Measurements from ENCODE around the gene TCF7L2. TPM values are rescaled to one million over a fixed set of nuclear protein-coding genes. Genes with fewer than 3 reads are reported as not detected.

TCF7L2 gene
- total RNA-seq, 1 experiment from 2014 or later, result 45.2 TPM

GRCh38 chr10:112959207-112959838 is 9.3 kb downstream of the TCF7L2 start:
- H3K27ac ChIP-seq (ENCODE audit: low read length), result peak overlapping the region; percentile 94
- BruUV-seq (replicated peaks), result no TSS peak
- no peak for DNase-seq (ENCODE audit: low read depth, low spot score)
- intact Hi-C loops (cut with micrococcal nuclease; ENCODE audit: unreplicated experiment), result loop anchor here (5.0 to 10.0 kb wide), 3 partner anchors 113 to 485 kb away; no protein-coding TSS in a partner anchor
- peak; percentile 51; the same call in 1 of the 2 replicates for TF ChIP-seq TCF7L2 (IDR thresholded peaks at IDR 0.05; ENCODE audit: low read depth, low read length)
- no peak for TF ChIP-seq REST (IDR thresholded peaks at IDR 0.05; ENCODE audit: insufficient read depth in 1 of 2, low read depth in 2 of 2, low read length in 1 of 2)
- 0 out of 2 replicates have a peak, but pooled peaks have one; percentile 46 for TF ChIP-seq SIN3A (IDR thresholded peaks at IDR 0.05; ENCODE audit: borderline replicate concordance, insufficient read depth, low read depth, low read length)
- no peaks in the 10 kb centered on the region for H3K27me3 ChIP-seq (ENCODE audit: control insufficient read depth, insufficient read depth, low read length)
- H3K4me3 ChIP-seq (ENCODE audit: low read depth in 2 of 2, low read length in 2 of 2), result peak overlapping the region; percentile 10 to 90; a peak in 2 of 4 replicates
- peaks cover 3% of the 10 kb centered on the region; the same call in 1 of the 2 replicates for H3K36me3 ChIP-seq (ENCODE audit: control insufficient read depth, insufficient read depth, low read length)
- H3K9me3 ChIP-seq (ENCODE audit: control insufficient read depth, insufficient read depth, low read depth, low read length), result no peaks in the 10 kb centered on the region
- ATAC-seq, result peak; percentile 6; the same call in 1 of the 2 replicates
- H3K4me1 ChIP-seq (ENCODE audit: control insufficient read depth, insufficient read depth, low read length), result peaks cover 96% of the 10 kb centered on the region
- in situ Hi-C loops (cut with HindIII; ENCODE audit: low pct_unique_long_range_greater_than_20kb, low sequenced_read_pairs), result no loop called here
- CTCF ChIA-PET, result interaction anchor here (0.6 kb wide), 2 partner anchors 23 to 103 kb away, joined by 3 to 4 read pairs; no protein-coding TSS in a partner anchor
- POLR2A ChIA-PET, result interaction anchor here (0.6 to 1.3 kb wide), 7 partner anchors 8 to 1444 kb away, joined by 3 to 6 read pairs (median 4); no protein-coding TSS in a partner anchor

GRCh38 chr10:112960151-112960681 is 10.2 kb downstream of the TCF7L2 start:
- H3K27me3 ChIP-seq (ENCODE audit: control insufficient read depth, insufficient read depth, low read length), result no peaks in the 10 kb centered on the region
- DNase-seq (ENCODE audit: low read depth, low spot score) (no peak), ATAC-seq (no peak)
- H3K9me3 ChIP-seq (ENCODE audit: control insufficient read depth, insufficient read depth, low read depth, low read length), result no peaks in the 10 kb centered on the region
- no TSS peak for BruUV-seq (replicated peaks)
- in situ Hi-C loops (cut with HindIII; ENCODE audit: low pct_unique_long_range_greater_than_20kb, low sequenced_read_pairs), result no loop called here
- ChIA-PET POLR2A (interaction anchor here (0.7 kb wide), 2 partner anchors 115 to 429 kb away, joined by 3 to 4 read pairs; no protein-coding TSS in a partner anchor), CTCF (no interaction called here)
- TF ChIP-seq REST (IDR thresholded peaks at IDR 0.05; ENCODE audit: insufficient read depth in 1 of 2, low read depth in 2 of 2, low read length in 1 of 2), result no peak
- TF ChIP-seq CTCF (IDR thresholded peaks at IDR 0.05), result no peak
- TF ChIP-seq POLR2AphosphoS5 (IDR thresholded peaks at IDR 0.05; ENCODE audit: low read depth, low read length), result 0 out of 2 replicates have a peak, but pooled peaks have one; percentile 28
- TF ChIP-seq SIN3A (IDR thresholded peaks at IDR 0.05; ENCODE audit: borderline replicate concordance, insufficient read depth, low read depth, low read length), result no peak
- H3K4me3 ChIP-seq (ENCODE audit: low read depth in 2 of 2, low read length in 2 of 2), result no peak overlapping the region
- intact Hi-C loops (cut with micrococcal nuclease; ENCODE audit: unreplicated experiment), result loop anchor here (2.0 kb wide), 1 partner anchor 167 kb away; no protein-coding TSS in a partner anchor
- peak overlapping the region; percentile 94 for H3K27ac ChIP-seq (ENCODE audit: low read length)
- peaks cover 3% of the 10 kb centered on the region; the same call in 1 of the 2 replicates for H3K36me3 ChIP-seq (ENCODE audit: control insufficient read depth, insufficient read depth, low read length)
- peaks cover 97% of the 10 kb centered on the region for H3K4me1 ChIP-seq (ENCODE audit: control insufficient read depth, insufficient read depth, low read length)
